Hematopoietic multipotent progenitor cell (in vitro differentiated cells): ENCODE results near the gene PLAC8. TPM values are rescaled to one million over a fixed set of nuclear protein-coding genes. Genes with fewer than 3 reads are reported as not detected.
"Not testable (repeated sequence)": the region's sequence is repeated elsewhere in the genome, so short reads cannot be mapped to it uniquely, and the experiment has no call there.

ENCODE experiments used
- DNase-seq, 3 donors: peaks; one replicate each; pipeline ENCODE4 v3.0.0-alpha.2; 2011 to 2015; ENCODE audit warnings: low read depth in 2 of 3, low spot score in 2 of 3
- total RNA-seq: library from RNA; depleted of rRNA; stranded (reverse); fragments of >200 nt; gene quantifications from one replicate; pipeline ENCODE4 v1.2.3, GENCODE V29; 2012

PLAC8 gene
- total RNA-seq, 1 donor = 205 TPM

GRCh38 chr4:83074086-83074704, 40.3 kb downstream of the PLAC8 start:
- DNase-seq = peak; percentile 53 to 89 (median 79)

GRCh38 chr4:83071116-83071515, 43.4 kb downstream of the PLAC8 start:
- DNase-seq = no peak

GRCh38 chr4:83067058-83067639, 47.4 kb downstream of the PLAC8 start:
- no peak for DNase-seq

GRCh38 chr4:83065266-83065665, 49.3 kb downstream of the PLAC8 start:
- no peak for DNase-seq

- no peak for DNase-seq
Measured at GRCh38 chr4:83062739-83063138, 51.8 kb downstream of the PLAC8 start.

- DNase-seq = peak in 1 of 3 donors; percentile 51
Measured at GRCh38 chr4:83054928-83055327, 59.6 kb downstream of the PLAC8 start.

GRCh38 chr4:83048781-83049180, 65.7 kb downstream of the PLAC8 start:
- DNase-seq = not testable (repeated sequence)

- no peak for DNase-seq
Measured at GRCh38 chr4:83046693-83047473, 67.6 kb downstream of the PLAC8 start.

GRCh38 chr4:83043801-83044407, 70.6 kb downstream of the PLAC8 start:
- DNase-seq = no peak

GRCh38 chr4:83043157-83043556, 71.4 kb downstream of the PLAC8 start:
- DNase-seq = not testable (repeated sequence)

- DNase-seq = no peak
Measured at GRCh38 chr4:83040269-83040668, 74.3 kb downstream of the PLAC8 start.

Other genes with a start within 250 kb of the PLAC8 start
- 104 TPM for gene SEC31A, start 223.6 kb downstream of the PLAC8 start, total RNA-seq
- gene THAP9, start 214.0 kb downstream of the PLAC8 start, total RNA-seq = 2.7 TPM
- gene LIN54, start 103.9 kb downstream of the PLAC8 start, total RNA-seq = 19.1 TPM
- gene COPS4, start 79.5 kb downstream of the PLAC8 start, total RNA-seq = 53.1 TPM
- 11.6 TPM for gene COQ2, start 170.1 kb upstream of the PLAC8 start, total RNA-seq
- 0.81 TPM for gene HPSE, start 220.1 kb upstream of the PLAC8 start, total RNA-seq